ENCODE results near the gene SETBP1.

GRCh38 chr18:44740000-44740399 lies 59.3 kb downstream of the SETBP1 start:
- TF ChIP-seq EP300 (IDR thresholded peaks at IDR 0.05) (no peak), CTCF (IDR thresholded peaks at IDR 0.05) (no peak), POLR2A (IDR thresholded peaks at IDR 0.05) (no peak)

All from stomach (tissue), 4 donors.